ENCODE data around the gene TACR3.

- TF ChIP-seq REST (IDR thresholded peaks at IDR 0.05; ENCODE audit: insufficient read depth in 1 of 2, low read depth in 2 of 2, low read length in 1 of 2), result no peak
- TF ChIP-seq CTCF (IDR thresholded peaks at IDR 0.05), result no peak
These were observed 518 bp downstream of the TACR3 start for GRCh38 chr4:103719105-103719829.

All from Panc1 (cell line).